Heart left ventricle (tissue), 13 donors: ENCODE results near the gene CDH13.

ENCODE experiments used
- POLR2A ChIP-seq, 2 donors: fragments of 450-650 bp; IDR thresholded peaks; one replicate each; pipeline ENCODE4 v1.6.1; 2017; ENCODE audit warnings: antibody characterized with exemption in 2 of 2, mild to moderate bottlenecking in 2 of 2, moderate library complexity in 2 of 2
- TF ChIP-seq, protein P1 (sequence below), 12 donors: fragments of 200-600 bp; sonication (generic) in 4 of 12; IDR thresholded peaks; one replicate each; pipeline versions ENCODE4 v1.5.0 to v1.8.0; 2018 to 2022; ENCODE audit warnings: antibody characterized with exemption in 12 of 12, mild to moderate bottlenecking in 5 of 12
- donor health status: ischemic (EF 13 %, LVEDD 7.1; RV severe dilation, severe dysfunction).
- donor health status: DM: no; HTN: yes; CAD: no.
- donor health status: DM: no; HTN: no; CAD: no.
- donor health status: ischemic (EF 25% LVEDD 6.9; RV normal size, moderate dysfunction).
- donor health status: ischemic (EF 25% LVEDD 5.7; RV mildly dilated, moderate dysfunction).
- donor health status: ischemic (EF 35%, LVEDD 5.7; RV mildly dilated, moderate dysfunction).
- donor health status: nonischemic (EF 11% LVEDD 7.7; RV severe dilation, severe dysfunction).
- donor health status: DM: yes; HTN: yes; CAD: no.
- donor health status: PGD.
- donor health status: ischemic (EF 29% LVEDD 5.4; RV normal size, mild dysfunction).
- donor health status: nonischemic (EF 23%, LVEDD 6.1; RV moderate dilation, normal function).

- TF ChIP-seq, protein P1, sequence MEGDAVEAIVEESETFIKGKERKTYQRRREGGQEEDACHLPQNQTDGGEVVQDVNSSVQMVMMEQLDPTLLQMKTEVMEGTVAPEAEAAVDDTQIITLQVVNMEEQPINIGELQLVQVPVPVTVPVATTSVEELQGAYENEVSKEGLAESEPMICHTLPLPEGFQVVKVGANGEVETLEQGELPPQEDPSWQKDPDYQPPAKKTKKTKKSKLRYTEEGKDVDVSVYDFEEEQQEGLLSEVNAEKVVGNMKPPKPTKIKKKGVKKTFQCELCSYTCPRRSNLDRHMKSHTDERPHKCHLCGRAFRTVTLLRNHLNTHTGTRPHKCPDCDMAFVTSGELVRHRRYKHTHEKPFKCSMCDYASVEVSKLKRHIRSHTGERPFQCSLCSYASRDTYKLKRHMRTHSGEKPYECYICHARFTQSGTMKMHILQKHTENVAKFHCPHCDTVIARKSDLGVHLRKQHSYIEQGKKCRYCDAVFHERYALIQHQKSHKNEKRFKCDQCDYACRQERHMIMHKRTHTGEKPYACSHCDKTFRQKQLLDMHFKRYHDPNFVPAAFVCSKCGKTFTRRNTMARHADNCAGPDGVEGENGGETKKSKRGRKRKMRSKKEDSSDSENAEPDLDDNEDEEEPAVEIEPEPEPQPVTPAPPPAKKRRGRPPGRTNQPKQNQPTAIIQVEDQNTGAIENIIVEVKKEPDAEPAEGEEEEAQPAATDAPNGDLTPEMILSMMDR (IDR thresholded peaks at IDR 0.05): no peak
- TF ChIP-seq POLR2A (IDR thresholded peaks at IDR 0.05): no peak
Observed at GRCh38 chr16:82990155-82990554, 363.4 kb downstream of the CDH13 start.
